ENCODE measurements around the gene IFI27L2.

DNA sequence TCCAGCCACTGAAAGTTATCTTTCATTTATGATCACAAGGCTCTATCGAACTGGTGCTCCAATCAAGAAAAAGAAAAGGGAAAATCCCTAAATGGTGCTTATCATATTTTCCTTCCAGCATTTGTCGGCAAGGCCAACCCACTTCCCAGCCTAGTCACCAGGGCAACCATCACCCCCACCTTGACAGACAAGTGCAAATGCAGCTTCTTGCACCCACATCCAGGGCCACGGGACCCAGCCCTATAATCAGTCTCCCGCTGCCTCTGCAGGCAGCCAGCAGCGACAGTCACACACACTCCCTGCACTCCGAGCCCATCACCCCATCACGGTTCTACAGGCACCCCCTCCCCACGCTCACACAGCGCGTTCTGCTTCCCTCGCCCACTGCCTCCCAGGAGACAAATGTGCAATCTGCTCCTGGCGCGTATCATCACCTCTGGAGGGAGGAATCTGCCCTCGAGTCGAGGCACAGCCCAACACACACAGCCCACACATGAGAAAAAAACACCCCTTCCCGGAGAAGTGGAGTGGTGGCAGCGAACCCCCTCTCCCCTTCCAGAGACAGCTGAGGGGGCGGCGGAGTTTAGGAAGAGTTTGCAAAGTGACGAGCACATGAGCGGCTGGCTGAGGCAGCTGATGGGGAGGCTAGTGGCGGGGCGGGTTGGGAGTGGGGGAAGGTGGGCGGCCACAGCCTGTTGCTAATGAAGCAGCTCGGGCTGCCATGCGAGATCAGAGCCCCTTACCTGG is 35.5 kb upstream of the IFI27L2 start:
- TF ChIP-seq, protein P1, sequence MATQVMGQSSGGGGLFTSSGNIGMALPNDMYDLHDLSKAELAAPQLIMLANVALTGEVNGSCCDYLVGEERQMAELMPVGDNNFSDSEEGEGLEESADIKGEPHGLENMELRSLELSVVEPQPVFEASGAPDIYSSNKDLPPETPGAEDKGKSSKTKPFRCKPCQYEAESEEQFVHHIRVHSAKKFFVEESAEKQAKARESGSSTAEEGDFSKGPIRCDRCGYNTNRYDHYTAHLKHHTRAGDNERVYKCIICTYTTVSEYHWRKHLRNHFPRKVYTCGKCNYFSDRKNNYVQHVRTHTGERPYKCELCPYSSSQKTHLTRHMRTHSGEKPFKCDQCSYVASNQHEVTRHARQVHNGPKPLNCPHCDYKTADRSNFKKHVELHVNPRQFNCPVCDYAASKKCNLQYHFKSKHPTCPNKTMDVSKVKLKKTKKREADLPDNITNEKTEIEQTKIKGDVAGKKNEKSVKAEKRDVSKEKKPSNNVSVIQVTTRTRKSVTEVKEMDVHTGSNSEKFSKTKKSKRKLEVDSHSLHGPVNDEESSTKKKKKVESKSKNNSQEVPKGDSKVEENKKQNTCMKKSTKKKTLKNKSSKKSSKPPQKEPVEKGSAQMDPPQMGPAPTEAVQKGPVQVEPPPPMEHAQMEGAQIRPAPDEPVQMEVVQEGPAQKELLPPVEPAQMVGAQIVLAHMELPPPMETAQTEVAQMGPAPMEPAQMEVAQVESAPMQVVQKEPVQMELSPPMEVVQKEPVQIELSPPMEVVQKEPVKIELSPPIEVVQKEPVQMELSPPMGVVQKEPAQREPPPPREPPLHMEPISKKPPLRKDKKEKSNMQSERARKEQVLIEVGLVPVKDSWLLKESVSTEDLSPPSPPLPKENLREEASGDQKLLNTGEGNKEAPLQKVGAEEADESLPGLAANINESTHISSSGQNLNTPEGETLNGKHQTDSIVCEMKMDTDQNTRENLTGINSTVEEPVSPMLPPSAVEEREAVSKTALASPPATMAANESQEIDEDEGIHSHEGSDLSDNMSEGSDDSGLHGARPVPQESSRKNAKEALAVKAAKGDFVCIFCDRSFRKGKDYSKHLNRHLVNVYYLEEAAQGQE (IDR thresholded peaks at IDR 0.05; ENCODE audit: insufficient replicate concordance, low read depth) = no peak
- TF ChIP-seq, protein P2, sequence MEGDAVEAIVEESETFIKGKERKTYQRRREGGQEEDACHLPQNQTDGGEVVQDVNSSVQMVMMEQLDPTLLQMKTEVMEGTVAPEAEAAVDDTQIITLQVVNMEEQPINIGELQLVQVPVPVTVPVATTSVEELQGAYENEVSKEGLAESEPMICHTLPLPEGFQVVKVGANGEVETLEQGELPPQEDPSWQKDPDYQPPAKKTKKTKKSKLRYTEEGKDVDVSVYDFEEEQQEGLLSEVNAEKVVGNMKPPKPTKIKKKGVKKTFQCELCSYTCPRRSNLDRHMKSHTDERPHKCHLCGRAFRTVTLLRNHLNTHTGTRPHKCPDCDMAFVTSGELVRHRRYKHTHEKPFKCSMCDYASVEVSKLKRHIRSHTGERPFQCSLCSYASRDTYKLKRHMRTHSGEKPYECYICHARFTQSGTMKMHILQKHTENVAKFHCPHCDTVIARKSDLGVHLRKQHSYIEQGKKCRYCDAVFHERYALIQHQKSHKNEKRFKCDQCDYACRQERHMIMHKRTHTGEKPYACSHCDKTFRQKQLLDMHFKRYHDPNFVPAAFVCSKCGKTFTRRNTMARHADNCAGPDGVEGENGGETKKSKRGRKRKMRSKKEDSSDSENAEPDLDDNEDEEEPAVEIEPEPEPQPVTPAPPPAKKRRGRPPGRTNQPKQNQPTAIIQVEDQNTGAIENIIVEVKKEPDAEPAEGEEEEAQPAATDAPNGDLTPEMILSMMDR (IDR thresholded peaks at IDR 0.05; ENCODE audit: insufficient read depth, low read length) = no peak
- TF ChIP-seq POLR2AphosphoS5 (IDR thresholded peaks at IDR 0.05; ENCODE audit: low read depth) (no peak), GABPA (IDR thresholded peaks at IDR 0.05; ENCODE audit: low read depth) (no peak)

Measured in HL-60 (cell line).